ENCODE measurements around the gene SETBP1.

GRCh38 chr18:44686156-44686555, 5.5 kb downstream of the SETBP1 start:
- TF ChIP-seq, protein P1, sequence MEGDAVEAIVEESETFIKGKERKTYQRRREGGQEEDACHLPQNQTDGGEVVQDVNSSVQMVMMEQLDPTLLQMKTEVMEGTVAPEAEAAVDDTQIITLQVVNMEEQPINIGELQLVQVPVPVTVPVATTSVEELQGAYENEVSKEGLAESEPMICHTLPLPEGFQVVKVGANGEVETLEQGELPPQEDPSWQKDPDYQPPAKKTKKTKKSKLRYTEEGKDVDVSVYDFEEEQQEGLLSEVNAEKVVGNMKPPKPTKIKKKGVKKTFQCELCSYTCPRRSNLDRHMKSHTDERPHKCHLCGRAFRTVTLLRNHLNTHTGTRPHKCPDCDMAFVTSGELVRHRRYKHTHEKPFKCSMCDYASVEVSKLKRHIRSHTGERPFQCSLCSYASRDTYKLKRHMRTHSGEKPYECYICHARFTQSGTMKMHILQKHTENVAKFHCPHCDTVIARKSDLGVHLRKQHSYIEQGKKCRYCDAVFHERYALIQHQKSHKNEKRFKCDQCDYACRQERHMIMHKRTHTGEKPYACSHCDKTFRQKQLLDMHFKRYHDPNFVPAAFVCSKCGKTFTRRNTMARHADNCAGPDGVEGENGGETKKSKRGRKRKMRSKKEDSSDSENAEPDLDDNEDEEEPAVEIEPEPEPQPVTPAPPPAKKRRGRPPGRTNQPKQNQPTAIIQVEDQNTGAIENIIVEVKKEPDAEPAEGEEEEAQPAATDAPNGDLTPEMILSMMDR (IDR thresholded peaks at IDR 0.05), result no peak
- TF ChIP-seq EZH2 (IDR thresholded peaks at IDR 0.05), result no peak

Data from neural progenitor cell (in vitro differentiated cells).